PC-9 (cell line): ENCODE results near the gene CLEC16A. TPM values are rescaled to one million over a fixed set of nuclear protein-coding genes. Genes with fewer than 3 reads are reported as not detected.

Experiments used
- BruUV-seq: library from RNA; stranded (reverse); fragments of 400-500 nt; replicated peaks from 2 replicates; lab custom pipeline; 2021; lab: Mats Ljungman, UMichigan
- CTCF ChIA-PET: fragments of 300-600 bp; sonication (Branson Sonifier 250); formaldehyde crosslinking; loops from one replicate; lab custom pipeline; 2022; ENCODE audit warnings: antibody characterized with exemption; lab: Charles Lee
- POLR2A ChIA-PET: fragments of 300-600 bp; sonication (Branson Sonifier 250); formaldehyde crosslinking; loops from one replicate; lab custom pipeline; 2022; ENCODE audit warnings: antibody characterized with exemption; ENCODE audit not compliant: unreplicated experiment; lab: Charles Lee
- DNase-seq, 2 experiments: peaks; one replicate each; pipeline versions ENCODE4 v3.0.0 to v3.0.0-alpha.2; 2015 to 2022; ENCODE audit warnings: mixed read lengths in 1 of 2
- H2AFZ ChIP-seq: fragments of 200-600 bp; sonication (generic); 2 replicates; pipeline ENCODE4 v1.8.1; 2017; ENCODE audit warnings: antibody characterized with exemption
- H3F3A ChIP-seq: fragments of 200-600 bp; sonication (generic); 2 replicates; pipeline ENCODE4 v1.8.1; 2017; ENCODE audit warnings: antibody characterized with exemption, mild to moderate bottlenecking, low read depth; ENCODE audit not compliant: insufficient read depth
- H3K27ac ChIP-seq: fragments of 200-600 bp; sonication (generic); 2 replicates; pipeline ENCODE4 v1.6.1; 2016; ENCODE audit warnings: mixed run types
- H3K27me3 ChIP-seq: fragments of 200-600 bp; sonication (generic); 2 replicates; pipeline ENCODE4 v1.6.1; 2016; ENCODE audit warnings: low read depth, mixed run types; ENCODE audit not compliant: insufficient read depth
- H3K36me3 ChIP-seq: fragments of 200-600 bp; sonication (generic); 2 replicates; pipeline ENCODE4 v1.6.1; 2016; ENCODE audit warnings: low read depth, mixed run types
- H3K4me1 ChIP-seq: fragments of 200-600 bp; sonication (generic); replicated peaks from 2 replicates; pipeline ENCODE4 v1.6.1; 2016; ENCODE audit warnings: mixed run types; ENCODE audit not compliant: insufficient read depth
- H3K4me2 ChIP-seq: fragments of 200-600 bp; sonication (generic); 2 replicates; pipeline ENCODE4 v1.6.1; 2017; ENCODE audit warnings: mixed run types
- H3K4me3 ChIP-seq: fragments of 200-600 bp; sonication (generic); 2 replicates; pipeline ENCODE4 v1.6.1; 2016; ENCODE audit warnings: mixed run types
- H3K79me2 ChIP-seq: fragments of 200-600 bp; sonication (generic); 2 replicates; pipeline ENCODE4 v1.6.1; 2017; ENCODE audit warnings: low read depth, mixed run types
- H3K9me2 ChIP-seq: fragments of 200-600 bp; sonication (generic); 2 replicates; pipeline ENCODE4 v1.8.1; 2017; ENCODE audit warnings: mild to moderate bottlenecking; ENCODE audit not compliant: insufficient read depth
- H3K9me3 ChIP-seq: fragments of 200-600 bp; sonication (generic); 2 replicates; pipeline ENCODE4 v1.8.1; 2016; ENCODE audit warnings: low read depth; ENCODE audit not compliant: insufficient read depth
- H4K20me1 ChIP-seq: fragments of 200-600 bp; sonication (generic); 2 replicates; pipeline ENCODE4 v1.8.1; 2017; ENCODE audit not compliant: insufficient read depth
- CTCF ChIP-seq: fragments of 200-600 bp; sonication (generic); conservative IDR thresholded peaks from 2 replicates; pipeline ENCODE4 v1.6.1; 2017; ENCODE audit warnings: mixed run types, antibody characterized with exemption, mild to moderate bottlenecking, moderate library complexity
- EZH2 ChIP-seq: fragments of 200-600 bp; sonication (generic); IDR thresholded peaks from 2 replicates; pipeline ENCODE4 v1.8.0; 2017; ENCODE audit warnings: antibody characterized with exemption, low read depth
- intact Hi-C: fragments of 100-400 bp; cut with micrococcal nuclease; formaldehyde crosslinking; loops from one replicate; pipeline ENCODE4 v1.10.0; 2022; ENCODE audit not compliant: unreplicated experiment
- total RNA-seq: library from RNA; stranded (reverse); gene quantifications from 2 replicates; pipeline ENCODE4 v1.2.3, GENCODE V29; 2021

CLEC16A gene
- total RNA-seq, 1 experiment from 2014 or later: 34.9 TPM

- no peaks in the 10 kb centered on the region for H3K27me3 ChIP-seq
- H3K36me3 ChIP-seq: 0 out of 2 replicates have a peak, but pooled peaks cover 3% of the 10 kb centered on the region
- H3K9me2 ChIP-seq: no peaks in the 10 kb centered on the region
- intact Hi-C loops: no loop called here
- no peak overlapping the region for H3K4me3 ChIP-seq
- POLR2A ChIA-PET: no interaction called here
- no peaks in the 10 kb centered on the region for H4K20me1 ChIP-seq
- no peak overlapping the region for H2AFZ ChIP-seq
- no peaks in the 10 kb centered on the region for H3K79me2 ChIP-seq
- no peaks in the 10 kb centered on the region for H3K9me3 ChIP-seq
- no TSS peak for BruUV-seq
- H3K4me2 ChIP-seq: no peak overlapping the region
- H3K27ac ChIP-seq: no peak overlapping the region
- H3K4me1 ChIP-seq: no peaks in the 10 kb centered on the region
- no peak for DNase-seq
- CTCF ChIA-PET: no interaction called here
- TF ChIP-seq CTCF: no peak
- no peaks in the 10 kb centered on the region for H3F3A ChIP-seq
These were observed 181.6 kb downstream of the CLEC16A start for GRCh38 chr16:11125936-11126335.

GRCh38 chr16:11126399-11127054, 182.2 kb downstream of the CLEC16A start:
- Histone ChIP-seq H3F3A (no peaks in the 10 kb centered on the region), H3K27ac (no peak overlapping the region)

GRCh38 chr16:11127610-11128195, 183.3 kb downstream of the CLEC16A start:
- intact Hi-C loops: no loop called here

More at GRCh38 chr16:11126399-11127054, 182.2 kb downstream of the CLEC16A start:
- intact Hi-C loops: no loop called here
- Histone ChIP-seq H3K4me3 (no peak overlapping the region), H3K79me2 (no peaks in the 10 kb centered on the region), H2AFZ (no peak overlapping the region), H3K4me1 (no peaks in the 10 kb centered on the region), H3K9me3 (no peaks in the 10 kb centered on the region), H3K4me2 (no peak overlapping the region), H4K20me1 (no peaks in the 10 kb centered on the region), H3K36me3 (no peaks in the 10 kb centered on the region), H3K27me3 (no peaks in the 10 kb centered on the region), H3K9me2 (no peaks in the 10 kb centered on the region)
- DNase-seq: no peak
- POLR2A ChIA-PET: no interaction called here
- TF ChIP-seq CTCF: no peak
- no peak for TF ChIP-seq EZH2
- no TSS peak for BruUV-seq
- CTCF ChIA-PET: no interaction called here

More at GRCh38 chr16:11127610-11128195, 183.3 kb downstream of the CLEC16A start:
- Histone ChIP-seq H3K79me2 (no peaks in the 10 kb centered on the region), H3K4me3 (no peak overlapping the region), H3F3A (peaks cover 5% of the 10 kb centered on the region), H2AFZ (no peak overlapping the region), H3K4me2 (no peak overlapping the region), H4K20me1 (no peaks in the 10 kb centered on the region), H3K4me1 (peaks cover 2% of the 10 kb centered on the region), H3K9me3 (no peaks in the 10 kb centered on the region), H3K27me3 (no peaks in the 10 kb centered on the region), H3K27ac (no peak overlapping the region), H3K36me3 (no peaks in the 10 kb centered on the region), H3K9me2 (no peaks in the 10 kb centered on the region)
- CTCF ChIA-PET: no interaction called here
- POLR2A ChIA-PET: no interaction called here
- no TSS peak for BruUV-seq
- no peak for DNase-seq
- TF ChIP-seq EZH2 (no peak), CTCF (no peak)
